GM21381 (cell line): ENCODE measurements around the gene CROCC2.

ENCODE experiments used
- ATAC-seq: cut with Tn5 transposase; IDR thresholded peaks from one replicate; pipeline ENCODE4 v1.9.1; 2021; ENCODE audit warnings: mild to moderate bottlenecking, moderate library complexity; ENCODE audit not compliant: unreplicated experiment

CROCC2 gene

DNA sequence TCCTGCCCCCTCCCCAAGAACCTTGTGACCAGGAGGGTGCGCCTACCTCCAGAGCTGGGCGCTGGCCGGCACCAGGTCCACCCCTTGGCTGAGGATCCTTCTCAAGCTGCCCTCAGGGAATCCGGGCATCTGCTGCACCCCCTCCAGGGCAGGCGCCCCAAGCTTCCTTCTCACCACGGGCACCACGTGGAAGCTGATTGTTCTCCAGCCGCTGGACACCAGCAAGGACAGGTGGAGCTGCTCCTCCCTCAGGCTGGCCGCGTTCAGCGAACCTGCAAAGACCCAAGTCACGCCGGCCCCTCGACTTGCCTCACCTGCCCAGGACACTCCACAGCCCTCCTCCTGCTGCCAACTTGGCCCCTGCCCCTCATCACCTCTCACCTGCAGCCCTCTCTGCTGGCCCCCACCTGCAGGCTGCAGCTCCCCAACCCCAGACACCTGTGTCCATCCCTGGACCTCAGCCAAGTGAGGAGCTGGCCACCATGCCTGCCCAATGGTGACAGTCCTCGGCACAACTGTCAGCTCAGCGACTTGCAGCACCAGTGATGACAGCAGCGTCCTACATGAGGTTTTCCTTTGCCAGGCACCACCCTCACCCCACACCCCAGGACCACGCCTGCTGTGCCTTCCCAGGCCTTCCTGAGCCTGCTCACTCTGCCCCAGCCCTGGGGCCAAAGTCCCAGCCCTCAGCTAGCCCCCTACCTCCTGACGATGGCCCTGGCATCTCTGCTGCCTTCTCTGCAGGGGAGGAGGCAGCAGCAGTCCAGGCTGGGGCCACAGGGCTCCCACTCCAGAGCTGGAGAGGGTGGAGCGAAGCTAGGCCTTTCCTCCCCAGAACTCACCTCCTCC lies 14.4 kb upstream of the CROCC2 start:
- no peak for ATAC-seq

DNA sequence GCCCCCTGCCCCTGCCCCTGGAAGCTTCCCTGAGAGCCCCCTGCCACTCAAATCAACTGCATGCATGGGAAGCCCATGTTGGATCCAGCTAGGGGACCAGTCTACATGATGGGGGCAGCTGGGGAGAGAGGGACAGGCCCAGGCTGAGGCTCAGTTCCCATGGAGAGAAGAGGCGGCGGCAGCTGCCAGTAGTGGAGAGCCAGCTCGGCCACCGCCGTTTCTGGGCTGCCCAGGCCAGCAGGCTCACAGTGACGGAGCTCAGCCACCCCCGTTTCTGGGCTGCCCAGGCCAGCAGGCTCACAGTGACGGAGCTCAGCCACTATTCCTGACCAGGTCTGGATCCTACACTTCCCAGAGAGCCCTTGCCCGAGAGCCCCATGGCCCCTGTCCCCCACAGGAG lies 13.8 kb upstream of the CROCC2 start:
- ATAC-seq, result no peak

DNA sequence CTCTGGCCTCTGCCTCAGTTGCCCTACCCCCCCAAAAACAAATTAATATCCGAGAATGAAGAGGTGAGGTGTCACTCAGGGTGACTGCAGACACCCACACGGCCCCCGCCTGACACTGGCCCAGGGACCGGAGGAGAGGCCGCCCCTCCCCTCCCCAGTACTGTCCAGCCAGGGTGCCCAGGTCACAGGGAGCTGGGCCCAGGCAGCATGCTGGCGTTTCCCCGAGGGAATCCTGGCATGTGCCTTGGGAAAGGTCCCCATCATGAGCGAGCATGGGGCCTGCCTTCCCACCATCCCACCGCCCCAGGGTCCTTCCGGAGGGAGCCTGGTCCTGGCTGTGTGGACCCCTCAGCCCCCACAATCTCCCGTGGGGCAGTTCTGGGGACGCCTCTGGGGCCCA lies 13.2 kb upstream of the CROCC2 start:
- ATAC-seq, result no peak

GRCh38 chr2:240893363-240893844 lies 12.7 kb upstream of the CROCC2 start:
- ATAC-seq, result no peak

DNA sequence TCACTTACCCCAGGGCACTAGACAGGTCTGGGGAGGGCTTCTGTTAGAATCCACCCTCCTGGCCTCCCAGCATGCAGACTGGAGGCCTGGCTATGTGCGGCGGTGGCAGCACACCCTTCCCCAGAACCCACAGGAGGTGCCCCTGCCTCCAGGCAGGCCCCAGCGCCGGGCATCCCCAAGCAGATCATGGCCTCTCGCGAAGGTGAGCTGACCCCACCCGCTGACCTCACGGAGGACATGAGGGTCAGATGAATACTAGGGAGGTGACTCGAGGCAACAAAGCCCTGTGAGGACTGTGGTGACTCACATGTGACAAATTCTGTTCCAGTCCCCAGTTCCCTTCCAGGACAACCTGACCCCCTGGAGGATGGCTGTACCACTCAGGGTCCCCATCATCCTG lies 12.1 kb upstream of the CROCC2 start:
- no peak for ATAC-seq

DNA sequence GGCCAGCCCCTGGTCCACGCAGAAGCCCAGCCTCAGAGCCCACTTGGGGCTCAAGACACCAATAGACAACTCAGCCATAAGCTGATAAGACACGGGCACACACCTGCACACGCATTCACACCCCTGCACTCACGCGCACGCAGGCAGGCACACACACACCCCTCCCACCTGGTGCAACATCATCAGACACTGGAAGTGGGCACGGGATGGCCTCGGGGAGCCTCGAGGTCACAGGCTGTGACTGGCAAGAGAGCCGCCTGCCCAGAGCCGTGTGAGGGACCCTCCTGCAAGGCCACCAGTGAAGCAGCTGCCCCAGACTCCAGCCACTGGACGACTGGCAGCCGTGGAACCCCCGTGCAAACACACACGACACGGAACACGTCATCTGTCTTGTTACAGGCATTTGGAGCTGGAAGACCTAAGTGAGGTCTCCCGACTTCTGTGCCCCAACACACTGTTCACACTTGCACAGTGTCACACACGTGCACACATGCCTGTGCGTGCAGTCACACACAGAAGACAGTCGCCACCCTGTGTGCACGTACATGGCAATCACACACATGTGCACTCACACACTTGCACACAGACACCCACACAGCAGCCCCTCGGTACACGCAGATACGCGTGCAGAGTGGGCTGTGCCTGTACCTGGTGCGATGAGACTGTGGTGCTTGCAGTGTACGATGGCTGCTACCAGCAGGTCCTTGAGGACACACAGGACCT lies 11.1 kb upstream of the CROCC2 start:
- no peak for ATAC-seq

DNA sequence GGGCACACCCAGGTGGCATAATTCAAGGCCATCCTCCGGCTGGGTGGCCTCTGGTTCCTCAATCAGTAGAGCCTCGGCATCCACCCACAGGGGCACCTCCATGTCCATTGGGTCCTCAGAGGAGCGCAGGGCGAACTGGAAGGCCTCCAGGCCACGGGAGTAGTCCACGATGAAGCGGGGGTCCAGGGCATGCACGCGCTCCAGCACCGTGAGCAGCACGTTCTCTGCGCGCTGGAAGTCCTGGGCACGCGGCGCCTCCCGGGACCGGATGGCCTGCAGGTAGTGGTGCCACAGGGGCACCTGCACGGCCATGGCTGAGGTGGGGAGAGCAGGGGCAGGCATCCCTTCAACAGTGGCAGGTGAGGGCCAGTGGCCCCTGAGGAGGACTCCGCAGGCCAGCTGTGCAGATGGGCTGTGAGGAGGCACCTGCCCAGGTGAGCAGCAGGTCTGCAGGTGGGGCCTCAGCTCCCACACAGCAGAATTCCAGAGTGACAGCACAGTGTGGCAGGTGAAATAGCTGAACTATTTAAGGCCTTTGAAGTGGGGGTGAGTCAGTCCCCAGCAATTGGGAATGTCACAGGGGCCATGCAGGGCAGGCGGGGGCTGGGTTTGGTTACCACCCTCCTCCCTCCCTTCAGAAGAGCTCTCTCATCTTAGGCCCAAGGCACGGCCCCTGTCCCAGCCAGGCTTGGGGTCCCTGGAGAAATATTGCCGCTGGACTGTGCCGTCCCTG lies 10.3 kb upstream of the CROCC2 start, which contains the start of gene MAB21L4:
Gene MAB21L4, minus strand, starts transcription at position 501 of the 733 bp plus-strand sequence. Its CDS starts 159 bp downstream, at position 342.
- no peak for ATAC-seq

GRCh38 chr2:240896394-240896793 lies 9.7 kb upstream of the CROCC2 start:
- ATAC-seq, result no peak

DNA sequence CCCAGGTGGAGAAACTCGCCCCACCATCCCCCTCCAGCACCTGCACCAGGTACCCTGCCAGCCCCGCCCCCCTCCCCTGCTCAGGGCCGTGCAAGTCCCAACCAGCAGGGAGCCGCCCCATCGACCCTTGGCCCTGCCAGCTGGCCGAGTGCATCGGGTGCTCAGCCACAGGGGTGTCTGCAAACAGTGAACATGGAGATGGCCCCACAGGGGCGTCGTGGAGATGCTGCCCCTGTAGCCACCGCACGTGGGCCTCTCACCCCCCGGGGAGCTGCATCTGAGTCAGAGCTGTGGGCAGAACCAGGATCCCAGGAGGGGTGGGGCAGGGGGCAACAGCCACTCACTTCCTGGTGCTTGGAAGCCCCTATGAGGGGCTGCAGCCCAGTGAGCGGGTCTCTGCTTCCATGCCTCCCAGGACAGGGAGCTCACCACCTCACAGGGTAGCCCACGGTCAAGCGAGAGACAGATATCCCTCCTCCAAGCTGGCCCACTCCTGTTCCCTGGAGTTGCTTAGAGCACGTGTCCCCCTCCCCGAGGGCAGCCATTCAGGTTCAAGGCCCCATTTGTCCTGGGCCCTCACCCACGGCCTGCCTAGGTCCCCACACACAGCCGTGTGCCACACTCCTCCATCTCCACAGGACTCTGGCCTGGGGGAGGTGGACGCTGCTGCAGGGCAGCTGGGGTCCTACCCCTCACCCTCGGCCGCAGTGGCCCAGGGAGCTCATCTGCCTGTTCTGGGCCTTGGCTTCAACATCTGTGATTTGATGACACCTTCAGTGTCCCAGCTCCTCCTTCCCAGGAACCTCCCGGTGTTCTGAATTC lies 9.1 kb upstream of the CROCC2 start:
- ATAC-seq, result no peak

GRCh38 chr2:240898108-240898730 lies 7.9 kb upstream of the CROCC2 start:
- ATAC-seq, result no peak

- ATAC-seq, result no peak
Observed at GRCh38 chr2:240898731-240899467, 7.2 kb upstream of the CROCC2 start.

GRCh38 chr2:240899468-240899865 lies 6.7 kb upstream of the CROCC2 start:
- ATAC-seq, result no peak

GRCh38 chr2:240900141-240900860 lies 5.8 kb upstream of the CROCC2 start:
- no peak for ATAC-seq

GRCh38 chr2:240901986-240902614 lies 4.0 kb upstream of the CROCC2 start:
- ATAC-seq, result no peak

- ATAC-seq, result no peak
Observed at GRCh38 chr2:240902615-240903041, 3.5 kb upstream of the CROCC2 start.

- no peak for ATAC-seq
Observed at GRCh38 chr2:240903191-240904060, 2.7 kb upstream of the CROCC2 start.
